Neural cell (in vitro differentiated cells): ENCODE measurements around the gene SLC22A5.

ENCODE experiments used
- EP300 ChIP-seq: fragments of 450-650 bp; conservative IDR thresholded peaks from 2 replicates; pipeline ENCODE4 v1.6.1; 2014; ENCODE audit warnings: antibody characterized with exemption, mild to moderate bottlenecking, moderate library complexity; ENCODE audit not compliant: poor library complexity, severe bottlenecking
- EZH2 ChIP-seq: fragments of 200-600, 300-800 bp; shearing (Covaris generic), sonication (generic); IDR thresholded peaks from 2 replicates; pipeline ENCODE4 v1.6.1; 2014; ENCODE audit warnings: antibody characterized with exemption, low read length, borderline replicate concordance, mild to moderate bottlenecking; ENCODE audit not compliant: insufficient read depth, poor library complexity, severe bottlenecking
- POLR2AphosphoS5 ChIP-seq: IDR thresholded peaks from 2 replicates; pipeline ENCODE4 v1.6.1; 2012
- RAD21 ChIP-seq: fragments of 450-650 bp; conservative IDR thresholded peaks from 2 replicates; pipeline ENCODE4 v1.6.1; 2014; ENCODE audit warnings: antibody characterized with exemption, mild to moderate bottlenecking, moderate library complexity
- REST ChIP-seq: IDR thresholded peaks from 2 replicates; pipeline ENCODE4 v1.6.1; 2012; ENCODE audit warnings: borderline replicate concordance
- SMC3 ChIP-seq: fragments of 450-650 bp; conservative IDR thresholded peaks from 2 replicates; pipeline ENCODE4 v1.6.1; 2014; ENCODE audit warnings: antibody characterized with exemption, mild to moderate bottlenecking, moderate library complexity; ENCODE audit not compliant: poor library complexity
- TAF1 ChIP-seq: IDR thresholded peaks from 2 replicates; pipeline ENCODE4 v1.6.1; 2012; ENCODE audit warnings: low read depth
- TF ChIP-seq, protein P1 (sequence below): fragments of 450-650 bp; IDR thresholded peaks from 2 replicates; pipeline ENCODE4 v1.5.1; 2014; ENCODE audit warnings: antibody characterized with exemption, mild to moderate bottlenecking, moderate library complexity; ENCODE audit not compliant: poor library complexity, severe bottlenecking

DNA sequence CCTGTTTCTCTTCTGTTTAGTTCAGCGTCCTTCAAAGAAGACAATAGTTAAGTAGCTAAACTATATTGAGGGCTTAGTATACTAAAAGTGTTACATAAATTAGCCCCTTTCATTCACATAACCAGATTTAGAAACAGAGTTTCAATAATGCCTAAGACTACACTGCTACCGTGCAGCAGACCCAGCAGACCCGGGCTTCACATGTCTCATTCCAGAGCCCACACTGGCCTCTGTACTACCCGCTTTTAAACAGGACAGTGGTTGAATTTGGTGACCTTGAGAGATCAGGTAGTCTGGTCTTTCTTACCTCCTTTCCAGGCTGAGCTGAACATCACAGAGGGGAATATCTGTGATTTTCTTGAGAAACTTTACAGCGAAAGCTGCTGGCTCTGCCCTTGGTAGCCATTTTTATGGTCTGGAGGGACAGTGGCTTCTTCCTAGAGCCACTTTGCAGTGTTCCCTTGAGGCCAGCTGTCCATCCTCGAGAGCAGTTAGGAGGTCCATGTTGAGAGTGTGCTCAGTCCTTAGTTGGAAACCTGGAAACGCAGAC lies 56.5 kb downstream of the SLC22A5 start:
- TF ChIP-seq POLR2AphosphoS5 (no peak), EZH2 (no peak), EP300 (no peak), REST (no peak), TAF1 (no peak), SMC3 (no peak), RAD21 (no peak)
- TF ChIP-seq, protein P1, sequence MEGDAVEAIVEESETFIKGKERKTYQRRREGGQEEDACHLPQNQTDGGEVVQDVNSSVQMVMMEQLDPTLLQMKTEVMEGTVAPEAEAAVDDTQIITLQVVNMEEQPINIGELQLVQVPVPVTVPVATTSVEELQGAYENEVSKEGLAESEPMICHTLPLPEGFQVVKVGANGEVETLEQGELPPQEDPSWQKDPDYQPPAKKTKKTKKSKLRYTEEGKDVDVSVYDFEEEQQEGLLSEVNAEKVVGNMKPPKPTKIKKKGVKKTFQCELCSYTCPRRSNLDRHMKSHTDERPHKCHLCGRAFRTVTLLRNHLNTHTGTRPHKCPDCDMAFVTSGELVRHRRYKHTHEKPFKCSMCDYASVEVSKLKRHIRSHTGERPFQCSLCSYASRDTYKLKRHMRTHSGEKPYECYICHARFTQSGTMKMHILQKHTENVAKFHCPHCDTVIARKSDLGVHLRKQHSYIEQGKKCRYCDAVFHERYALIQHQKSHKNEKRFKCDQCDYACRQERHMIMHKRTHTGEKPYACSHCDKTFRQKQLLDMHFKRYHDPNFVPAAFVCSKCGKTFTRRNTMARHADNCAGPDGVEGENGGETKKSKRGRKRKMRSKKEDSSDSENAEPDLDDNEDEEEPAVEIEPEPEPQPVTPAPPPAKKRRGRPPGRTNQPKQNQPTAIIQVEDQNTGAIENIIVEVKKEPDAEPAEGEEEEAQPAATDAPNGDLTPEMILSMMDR, result no peak
